Measurements from ENCODE around the gene NVL.

Gene NVL

DNA sequence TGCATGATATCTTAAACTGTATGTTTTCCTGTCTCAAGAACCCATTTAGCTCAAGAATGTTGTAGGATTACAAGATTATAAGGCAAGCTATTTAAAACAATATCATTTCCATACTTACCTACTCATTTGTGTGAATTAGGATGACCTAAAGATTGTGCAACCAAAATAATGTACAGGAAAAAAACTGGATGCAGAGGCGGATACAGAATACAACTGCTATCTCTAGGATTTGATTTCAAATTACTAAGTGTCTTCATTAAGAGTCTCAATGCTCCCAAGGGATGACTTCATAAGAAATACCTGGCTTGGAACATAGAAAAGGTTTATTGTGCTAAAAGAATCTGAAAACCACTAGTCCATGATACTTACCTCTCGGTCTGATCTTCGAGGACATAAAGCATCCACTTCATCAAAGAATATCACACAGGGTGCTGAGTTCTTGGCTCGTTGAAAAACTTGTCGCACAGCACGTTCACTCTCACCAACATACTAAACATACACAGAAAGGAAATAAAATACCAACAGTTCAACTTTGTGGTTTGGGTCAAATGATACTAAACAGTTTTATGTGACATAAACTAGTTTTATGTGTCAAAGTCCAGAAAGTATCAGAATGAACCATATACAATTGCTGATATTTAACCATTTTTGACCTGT lies 54.9 kb downstream of the NVL start (continued):
- TF ChIP-seq KLF7 (tag by site-specific recombination; IDR thresholded peaks at IDR 0.05; ENCODE audit: borderline replicate concordance) (no peak), SCRT2 (tag by site-specific recombination; IDR thresholded peaks at IDR 0.05) (peak; percentile 59), ZNF214 (tag by site-specific recombination; IDR thresholded peaks at IDR 0.05; ENCODE audit: borderline replicate concordance) (no peak), ZNF621 (tag by site-specific recombination; IDR thresholded peaks at IDR 0.05) (no peak), FEZF1 (tag by site-specific recombination; IDR thresholded peaks at IDR 0.05) (peak; percentile 94), ZFP69B (tag by site-specific recombination; IDR thresholded peaks at IDR 0.05) (no peak), ZNF596 (tag by site-specific recombination; IDR thresholded peaks at IDR 0.05) (peak; percentile 47; the same call in 1 of the 2 replicates), ZNF266 (tag by site-specific recombination; IDR thresholded peaks at IDR 0.05; ENCODE audit: low read depth) (no peak), ZNF311 (tag by site-specific recombination; IDR thresholded peaks at IDR 0.05; ENCODE audit: borderline replicate concordance) (no peak), ZXDB (tag by site-specific recombination; IDR thresholded peaks at IDR 0.05) (peak; percentile 79; the same call in 1 of the 2 replicates), GLI2 (tag by site-specific recombination; IDR thresholded peaks at IDR 0.05; ENCODE audit: borderline replicate concordance, low read depth) (peak; percentile 52; the same call in 1 of the 2 replicates), ZNF404 (tag by site-specific recombination; IDR thresholded peaks at IDR 0.05) (no peak), KLF10 (tag by site-specific recombination; IDR thresholded peaks at IDR 0.05) (peak; percentile 64)
- TF ChIP-seq, protein P1, sequence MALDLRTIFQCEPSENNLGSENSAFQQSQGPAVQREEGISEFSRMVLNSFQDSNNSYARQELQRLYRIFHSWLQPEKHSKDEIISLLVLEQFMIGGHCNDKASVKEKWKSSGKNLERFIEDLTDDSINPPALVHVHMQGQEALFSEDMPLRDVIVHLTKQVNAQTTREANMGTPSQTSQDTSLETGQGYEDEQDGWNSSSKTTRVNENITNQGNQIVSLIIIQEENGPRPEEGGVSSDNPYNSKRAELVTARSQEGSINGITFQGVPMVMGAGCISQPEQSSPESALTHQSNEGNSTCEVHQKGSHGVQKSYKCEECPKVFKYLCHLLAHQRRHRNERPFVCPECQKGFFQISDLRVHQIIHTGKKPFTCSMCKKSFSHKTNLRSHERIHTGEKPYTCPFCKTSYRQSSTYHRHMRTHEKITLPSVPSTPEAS (tag by site-specific recombination; IDR thresholded peaks at IDR 0.05): no peak
- TF ChIP-seq, protein P2, sequence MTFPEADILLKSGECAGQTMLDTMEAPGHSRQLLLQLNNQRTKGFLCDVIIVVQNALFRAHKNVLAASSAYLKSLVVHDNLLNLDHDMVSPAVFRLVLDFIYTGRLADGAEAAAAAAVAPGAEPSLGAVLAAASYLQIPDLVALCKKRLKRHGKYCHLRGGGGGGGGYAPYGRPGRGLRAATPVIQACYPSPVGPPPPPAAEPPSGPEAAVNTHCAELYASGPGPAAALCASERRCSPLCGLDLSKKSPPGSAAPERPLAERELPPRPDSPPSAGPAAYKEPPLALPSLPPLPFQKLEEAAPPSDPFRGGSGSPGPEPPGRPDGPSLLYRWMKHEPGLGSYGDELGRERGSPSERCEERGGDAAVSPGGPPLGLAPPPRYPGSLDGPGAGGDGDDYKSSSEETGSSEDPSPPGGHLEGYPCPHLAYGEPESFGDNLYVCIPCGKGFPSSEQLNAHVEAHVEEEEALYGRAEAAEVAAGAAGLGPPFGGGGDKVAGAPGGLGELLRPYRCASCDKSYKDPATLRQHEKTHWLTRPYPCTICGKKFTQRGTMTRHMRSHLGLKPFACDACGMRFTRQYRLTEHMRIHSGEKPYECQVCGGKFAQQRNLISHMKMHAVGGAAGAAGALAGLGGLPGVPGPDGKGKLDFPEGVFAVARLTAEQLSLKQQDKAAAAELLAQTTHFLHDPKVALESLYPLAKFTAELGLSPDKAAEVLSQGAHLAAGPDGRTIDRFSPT (tag by site-specific recombination; IDR thresholded peaks at IDR 0.05): peak; percentile 88
- TF ChIP-seq, protein P3, sequence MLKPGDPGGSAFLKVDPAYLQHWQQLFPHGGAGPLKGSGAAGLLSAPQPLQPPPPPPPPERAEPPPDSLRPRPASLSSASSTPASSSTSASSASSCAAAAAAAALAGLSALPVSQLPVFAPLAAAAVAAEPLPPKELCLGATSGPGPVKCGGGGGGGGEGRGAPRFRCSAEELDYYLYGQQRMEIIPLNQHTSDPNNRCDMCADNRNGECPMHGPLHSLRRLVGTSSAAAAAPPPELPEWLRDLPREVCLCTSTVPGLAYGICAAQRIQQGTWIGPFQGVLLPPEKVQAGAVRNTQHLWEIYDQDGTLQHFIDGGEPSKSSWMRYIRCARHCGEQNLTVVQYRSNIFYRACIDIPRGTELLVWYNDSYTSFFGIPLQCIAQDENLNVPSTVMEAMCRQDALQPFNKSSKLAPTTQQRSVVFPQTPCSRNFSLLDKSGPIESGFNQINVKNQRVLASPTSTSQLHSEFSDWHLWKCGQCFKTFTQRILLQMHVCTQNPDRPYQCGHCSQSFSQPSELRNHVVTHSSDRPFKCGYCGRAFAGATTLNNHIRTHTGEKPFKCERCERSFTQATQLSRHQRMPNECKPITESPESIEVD (tag by site-specific recombination; IDR thresholded peaks at IDR 0.05): peak; percentile 96
- TF ChIP-seq, protein P4, sequence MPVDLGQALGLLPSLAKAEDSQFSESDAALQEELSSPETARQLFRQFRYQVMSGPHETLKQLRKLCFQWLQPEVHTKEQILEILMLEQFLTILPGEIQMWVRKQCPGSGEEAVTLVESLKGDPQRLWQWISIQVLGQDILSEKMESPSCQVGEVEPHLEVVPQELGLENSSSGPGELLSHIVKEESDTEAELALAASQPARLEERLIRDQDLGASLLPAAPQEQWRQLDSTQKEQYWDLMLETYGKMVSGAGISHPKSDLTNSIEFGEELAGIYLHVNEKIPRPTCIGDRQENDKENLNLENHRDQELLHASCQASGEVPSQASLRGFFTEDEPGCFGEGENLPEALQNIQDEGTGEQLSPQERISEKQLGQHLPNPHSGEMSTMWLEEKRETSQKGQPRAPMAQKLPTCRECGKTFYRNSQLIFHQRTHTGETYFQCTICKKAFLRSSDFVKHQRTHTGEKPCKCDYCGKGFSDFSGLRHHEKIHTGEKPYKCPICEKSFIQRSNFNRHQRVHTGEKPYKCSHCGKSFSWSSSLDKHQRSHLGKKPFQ (tag by site-specific recombination; IDR thresholded peaks at IDR 0.05): peak; percentile 94
- TF ChIP-seq, protein P5, sequence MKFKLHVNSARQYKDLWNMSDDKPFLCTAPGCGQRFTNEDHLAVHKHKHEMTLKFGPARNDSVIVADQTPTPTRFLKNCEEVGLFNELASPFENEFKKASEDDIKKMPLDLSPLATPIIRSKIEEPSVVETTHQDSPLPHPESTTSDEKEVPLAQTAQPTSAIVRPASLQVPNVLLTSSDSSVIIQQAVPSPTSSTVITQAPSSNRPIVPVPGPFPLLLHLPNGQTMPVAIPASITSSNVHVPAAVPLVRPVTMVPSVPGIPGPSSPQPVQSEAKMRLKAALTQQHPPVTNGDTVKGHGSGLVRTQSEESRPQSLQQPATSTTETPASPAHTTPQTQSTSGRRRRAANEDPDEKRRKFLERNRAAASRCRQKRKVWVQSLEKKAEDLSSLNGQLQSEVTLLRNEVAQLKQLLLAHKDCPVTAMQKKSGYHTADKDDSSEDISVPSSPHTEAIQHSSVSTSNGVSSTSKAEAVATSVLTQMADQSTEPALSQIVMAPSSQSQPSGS (tag by site-specific recombination; IDR thresholded peaks at IDR 0.05; ENCODE audit: low read depth): peak; percentile 39; the same call in 1 of the 2 replicates
- TF ChIP-seq, protein P6, sequence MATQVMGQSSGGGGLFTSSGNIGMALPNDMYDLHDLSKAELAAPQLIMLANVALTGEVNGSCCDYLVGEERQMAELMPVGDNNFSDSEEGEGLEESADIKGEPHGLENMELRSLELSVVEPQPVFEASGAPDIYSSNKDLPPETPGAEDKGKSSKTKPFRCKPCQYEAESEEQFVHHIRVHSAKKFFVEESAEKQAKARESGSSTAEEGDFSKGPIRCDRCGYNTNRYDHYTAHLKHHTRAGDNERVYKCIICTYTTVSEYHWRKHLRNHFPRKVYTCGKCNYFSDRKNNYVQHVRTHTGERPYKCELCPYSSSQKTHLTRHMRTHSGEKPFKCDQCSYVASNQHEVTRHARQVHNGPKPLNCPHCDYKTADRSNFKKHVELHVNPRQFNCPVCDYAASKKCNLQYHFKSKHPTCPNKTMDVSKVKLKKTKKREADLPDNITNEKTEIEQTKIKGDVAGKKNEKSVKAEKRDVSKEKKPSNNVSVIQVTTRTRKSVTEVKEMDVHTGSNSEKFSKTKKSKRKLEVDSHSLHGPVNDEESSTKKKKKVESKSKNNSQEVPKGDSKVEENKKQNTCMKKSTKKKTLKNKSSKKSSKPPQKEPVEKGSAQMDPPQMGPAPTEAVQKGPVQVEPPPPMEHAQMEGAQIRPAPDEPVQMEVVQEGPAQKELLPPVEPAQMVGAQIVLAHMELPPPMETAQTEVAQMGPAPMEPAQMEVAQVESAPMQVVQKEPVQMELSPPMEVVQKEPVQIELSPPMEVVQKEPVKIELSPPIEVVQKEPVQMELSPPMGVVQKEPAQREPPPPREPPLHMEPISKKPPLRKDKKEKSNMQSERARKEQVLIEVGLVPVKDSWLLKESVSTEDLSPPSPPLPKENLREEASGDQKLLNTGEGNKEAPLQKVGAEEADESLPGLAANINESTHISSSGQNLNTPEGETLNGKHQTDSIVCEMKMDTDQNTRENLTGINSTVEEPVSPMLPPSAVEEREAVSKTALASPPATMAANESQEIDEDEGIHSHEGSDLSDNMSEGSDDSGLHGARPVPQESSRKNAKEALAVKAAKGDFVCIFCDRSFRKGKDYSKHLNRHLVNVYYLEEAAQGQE (tag by site-specific recombination; IDR thresholded peaks at IDR 0.05): no peak
- TF ChIP-seq, protein P7, sequence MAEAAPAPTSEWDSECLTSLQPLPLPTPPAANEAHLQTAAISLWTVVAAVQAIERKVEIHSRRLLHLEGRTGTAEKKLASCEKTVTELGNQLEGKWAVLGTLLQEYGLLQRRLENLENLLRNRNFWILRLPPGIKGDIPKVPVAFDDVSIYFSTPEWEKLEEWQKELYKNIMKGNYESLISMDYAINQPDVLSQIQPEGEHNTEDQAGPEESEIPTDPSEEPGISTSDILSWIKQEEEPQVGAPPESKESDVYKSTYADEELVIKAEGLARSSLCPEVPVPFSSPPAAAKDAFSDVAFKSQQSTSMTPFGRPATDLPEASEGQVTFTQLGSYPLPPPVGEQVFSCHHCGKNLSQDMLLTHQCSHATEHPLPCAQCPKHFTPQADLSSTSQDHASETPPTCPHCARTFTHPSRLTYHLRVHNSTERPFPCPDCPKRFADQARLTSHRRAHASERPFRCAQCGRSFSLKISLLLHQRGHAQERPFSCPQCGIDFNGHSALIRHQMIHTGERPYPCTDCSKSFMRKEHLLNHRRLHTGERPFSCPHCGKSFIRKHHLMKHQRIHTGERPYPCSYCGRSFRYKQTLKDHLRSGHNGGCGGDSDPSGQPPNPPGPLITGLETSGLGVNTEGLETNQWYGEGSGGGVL (tag by site-specific recombination; IDR thresholded peaks at IDR 0.05): no peak
- TF ChIP-seq, protein P8, sequence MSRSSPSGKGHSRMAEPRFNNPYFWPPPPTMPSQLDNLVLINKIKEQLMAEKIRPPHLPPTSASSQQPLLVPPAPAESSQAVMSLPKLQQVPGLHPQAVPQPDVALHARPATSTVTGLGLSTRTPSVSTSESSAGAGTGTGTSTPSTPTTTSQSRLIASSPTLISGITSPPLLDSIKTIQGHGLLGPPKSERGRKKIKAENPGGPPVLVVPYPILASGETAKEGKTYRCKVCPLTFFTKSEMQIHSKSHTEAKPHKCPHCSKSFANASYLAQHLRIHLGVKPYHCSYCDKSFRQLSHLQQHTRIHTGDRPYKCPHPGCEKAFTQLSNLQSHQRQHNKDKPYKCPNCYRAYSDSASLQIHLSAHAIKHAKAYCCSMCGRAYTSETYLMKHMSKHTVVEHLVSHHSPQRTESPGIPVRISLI (tag by site-specific recombination; IDR thresholded peaks at IDR 0.05): 0 out of 2 replicates have a peak, but pooled peaks have one; percentile 34
- TF ChIP-seq, protein P9, sequence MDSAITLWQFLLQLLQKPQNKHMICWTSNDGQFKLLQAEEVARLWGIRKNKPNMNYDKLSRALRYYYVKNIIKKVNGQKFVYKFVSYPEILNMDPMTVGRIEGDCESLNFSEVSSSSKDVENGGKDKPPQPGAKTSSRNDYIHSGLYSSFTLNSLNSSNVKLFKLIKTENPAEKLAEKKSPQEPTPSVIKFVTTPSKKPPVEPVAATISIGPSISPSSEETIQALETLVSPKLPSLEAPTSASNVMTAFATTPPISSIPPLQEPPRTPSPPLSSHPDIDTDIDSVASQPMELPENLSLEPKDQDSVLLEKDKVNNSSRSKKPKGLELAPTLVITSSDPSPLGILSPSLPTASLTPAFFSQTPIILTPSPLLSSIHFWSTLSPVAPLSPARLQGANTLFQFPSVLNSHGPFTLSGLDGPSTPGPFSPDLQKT (IDR thresholded peaks at IDR 0.05; ENCODE audit: borderline replicate concordance, low read depth, low read length): no peak

Data from HEK293 (cell line).